Measurements from ENCODE around the gene MSL2.
"Not testable (repeated sequence)": the region's sequence is repeated elsewhere in the genome, so short reads cannot be mapped to it uniquely, and the experiment has no call there.

The MSL2 gene

DNA sequence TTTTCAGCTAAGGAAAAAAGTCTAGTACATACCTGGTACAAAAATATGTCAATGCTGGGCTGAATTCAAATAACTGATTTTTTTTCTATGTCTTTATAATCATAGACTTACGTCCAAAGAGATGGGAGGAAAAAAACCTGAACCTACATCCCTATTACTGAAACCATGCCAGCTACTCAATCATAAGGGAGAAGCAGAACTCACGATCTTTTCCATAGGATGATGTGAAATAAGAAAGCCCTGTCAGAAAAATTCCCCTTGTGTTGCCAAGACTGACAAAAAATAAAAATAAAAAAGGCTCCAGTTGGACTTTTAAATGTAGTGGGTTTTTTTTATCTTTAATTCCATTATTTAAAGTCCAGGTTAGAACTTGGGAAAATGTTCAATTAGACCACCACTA is 3.3 kb downstream of the MSL2 start:
- in situ Hi-C loops (cut with MboI; ENCODE audit: low sequenced_read_pairs): no loop called here

- in situ Hi-C loops (cut with MboI; ENCODE audit: low sequenced_read_pairs): not testable (repeated sequence)
These were observed 3.9 kb downstream of the MSL2 start for GRCh38 chr3:136192195-136192594.

- in situ Hi-C loops (cut with MboI; ENCODE audit: low sequenced_read_pairs): no loop called here
These were observed 6.1 kb downstream of the MSL2 start for GRCh38 chr3:136189859-136190617.

- in situ Hi-C loops (cut with MboI; ENCODE audit: low sequenced_read_pairs): no loop called here
These were observed 7.1 kb downstream of the MSL2 start for GRCh38 chr3:136189043-136189442.

GRCh38 chr3:136187868-136188267 is 8.3 kb downstream of the MSL2 start:
- in situ Hi-C loops (cut with MboI; ENCODE audit: low sequenced_read_pairs): no loop called here

DNA sequence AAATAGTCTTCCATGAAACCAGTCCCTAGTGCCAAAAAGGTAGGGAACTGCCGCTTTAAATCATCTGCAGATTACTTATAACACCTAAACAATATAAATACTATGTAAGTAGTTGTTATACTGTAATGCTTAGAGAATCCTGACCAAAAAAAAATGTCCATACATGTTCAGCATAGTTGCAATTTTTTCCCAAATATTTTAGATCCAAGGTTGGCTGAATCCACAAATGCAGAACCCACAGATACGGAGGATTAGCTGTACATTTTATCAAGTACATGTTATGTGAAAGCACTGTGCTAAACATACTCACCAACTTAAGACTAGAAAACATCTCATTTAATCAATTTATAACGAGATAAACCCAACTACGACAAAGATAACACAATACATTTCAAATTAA is 9.3 kb downstream of the MSL2 start:
- in situ Hi-C loops (cut with MboI; ENCODE audit: low sequenced_read_pairs): no loop called here

DNA sequence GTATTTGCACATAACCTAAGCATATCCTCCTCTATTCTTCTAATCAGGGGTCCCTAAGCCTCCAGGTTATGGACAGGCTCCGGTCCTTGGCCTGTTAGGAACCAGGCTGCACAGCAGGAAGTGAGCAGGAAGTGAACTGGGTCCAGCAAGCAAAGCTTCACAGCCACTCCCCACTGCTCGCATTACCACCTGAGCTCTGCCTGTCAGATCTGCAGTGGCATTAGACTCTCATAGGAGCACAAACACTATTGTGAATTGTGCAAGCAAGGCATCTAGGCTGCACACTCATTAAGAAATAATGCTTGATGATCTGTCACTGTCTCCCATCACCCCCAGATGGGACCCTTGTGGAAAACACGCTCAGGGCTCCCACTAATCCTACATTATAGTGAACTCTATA is 9.8 kb downstream of the MSL2 start:
- in situ Hi-C loops (cut with MboI; ENCODE audit: low sequenced_read_pairs): no loop called here

DNA sequence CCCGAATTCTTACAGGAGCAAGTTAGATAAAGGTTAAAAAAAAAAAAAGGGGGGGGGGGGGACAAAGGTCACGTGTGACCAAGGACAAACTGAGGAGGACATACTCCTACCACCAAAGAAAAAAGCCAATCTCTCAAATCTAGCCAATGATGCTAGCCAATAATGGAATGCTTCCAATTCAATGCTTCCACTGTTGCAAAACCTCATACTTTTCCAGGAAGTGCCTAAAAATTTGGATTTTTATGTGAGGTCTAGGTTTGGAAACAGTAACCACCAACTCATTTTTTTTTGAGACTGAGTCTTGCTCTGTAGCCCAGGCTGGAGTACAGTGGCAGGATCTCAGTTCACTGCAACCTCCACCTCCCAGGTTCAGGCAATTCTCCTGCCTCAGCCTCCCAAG is 11.4 kb downstream of the MSL2 start:
- in situ Hi-C loops (cut with MboI; ENCODE audit: low sequenced_read_pairs): no loop called here

DNA sequence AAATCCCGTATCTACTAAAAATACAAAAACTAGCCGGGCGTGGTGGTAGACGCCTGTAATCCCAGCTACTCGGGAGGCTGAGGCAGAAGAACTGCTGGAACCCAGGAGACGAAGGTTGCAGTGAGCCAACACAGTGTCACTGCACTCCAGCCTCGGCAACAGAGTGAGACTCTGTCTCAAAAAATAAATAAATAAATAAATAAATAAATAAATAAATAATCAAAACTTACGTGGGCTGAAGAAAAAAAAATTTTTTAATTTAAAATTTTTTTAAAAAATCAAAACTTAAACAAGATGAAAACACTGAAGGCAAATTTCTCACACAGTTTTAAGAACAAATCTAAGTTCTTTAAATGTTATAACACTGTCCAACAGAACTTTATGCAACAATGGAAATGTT is 14.4 kb downstream of the MSL2 start:
- in situ Hi-C loops (cut with MboI; ENCODE audit: low sequenced_read_pairs): no loop called here

- in situ Hi-C loops (cut with MboI; ENCODE audit: low sequenced_read_pairs): no loop called here
These were observed 18.3 kb downstream of the MSL2 start for GRCh38 chr3:136177876-136178275.

DNA sequence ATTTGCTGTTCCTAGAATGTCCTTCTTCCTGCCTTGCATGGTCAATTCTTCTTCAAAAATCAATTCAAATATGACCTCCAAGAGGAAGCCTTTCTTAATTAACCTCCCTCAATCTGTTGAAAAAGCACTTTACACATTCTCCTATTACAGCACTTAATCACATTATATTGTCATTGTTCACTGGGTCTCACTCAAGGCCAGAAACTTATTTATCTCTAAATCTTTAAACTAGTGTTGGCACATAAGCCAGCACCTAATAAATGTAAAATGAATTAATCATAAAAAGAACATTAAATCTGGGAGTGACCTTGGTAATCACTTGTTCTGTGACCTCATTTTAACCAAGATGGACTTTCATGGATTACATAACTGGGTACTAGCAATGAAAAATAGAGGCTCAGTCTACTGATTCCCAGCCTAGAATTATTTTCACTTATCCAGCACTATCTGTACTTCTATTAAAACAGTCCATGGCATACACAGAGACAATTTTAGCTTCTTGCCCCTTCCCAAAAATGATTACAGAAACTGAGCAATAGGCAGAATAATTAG is 22.1 kb downstream of the MSL2 start:
- in situ Hi-C loops (cut with MboI; ENCODE audit: low sequenced_read_pairs): no loop called here

DNA sequence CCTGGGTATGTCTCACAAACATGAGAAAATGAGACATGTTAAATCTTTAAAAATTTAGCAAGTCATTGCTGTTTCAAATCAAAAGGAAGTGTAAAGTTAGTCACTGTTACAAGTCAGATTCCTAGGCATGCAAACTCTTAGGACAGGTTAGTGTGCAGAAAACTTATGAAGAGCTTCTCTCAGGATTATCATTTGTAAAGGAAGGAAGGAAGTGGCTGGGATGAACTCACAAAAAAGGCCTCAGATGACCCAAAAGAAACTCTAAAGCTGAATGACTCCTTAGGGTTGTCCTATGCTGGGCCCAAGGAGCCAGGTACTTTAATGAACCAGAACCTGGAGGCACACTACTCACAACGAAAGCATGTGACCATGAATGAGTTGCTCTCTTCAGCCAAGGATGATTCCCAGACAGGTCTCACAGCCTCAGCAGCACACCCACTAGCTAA is 25.0 kb downstream of the MSL2 start:
- in situ Hi-C loops (cut with MboI; ENCODE audit: low sequenced_read_pairs): no loop called here

DNA sequence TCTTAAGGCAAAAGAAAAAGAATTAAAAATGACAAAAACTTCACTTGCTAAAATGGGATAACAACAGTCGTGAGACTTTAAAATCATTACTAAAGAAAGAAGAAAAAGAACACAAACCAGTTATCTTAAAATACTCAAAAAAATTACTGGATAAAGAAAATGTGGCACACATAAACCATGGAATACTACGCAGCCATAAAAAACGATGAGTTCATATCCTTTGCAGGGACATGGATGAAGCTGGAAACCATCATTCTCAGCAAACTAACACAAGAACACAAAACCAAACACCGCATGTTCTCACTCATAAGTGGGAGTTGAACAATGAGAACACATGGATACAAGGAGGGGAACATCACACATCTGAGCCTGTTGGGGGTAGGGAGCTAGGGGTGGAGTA is 27.9 kb downstream of the MSL2 start:
- in situ Hi-C loops (cut with MboI; ENCODE audit: low sequenced_read_pairs): not testable (repeated sequence)

GRCh38 chr3:136166507-136166906 is 29.6 kb downstream of the MSL2 start:
- in situ Hi-C loops (cut with MboI; ENCODE audit: low sequenced_read_pairs): no loop called here

DNA sequence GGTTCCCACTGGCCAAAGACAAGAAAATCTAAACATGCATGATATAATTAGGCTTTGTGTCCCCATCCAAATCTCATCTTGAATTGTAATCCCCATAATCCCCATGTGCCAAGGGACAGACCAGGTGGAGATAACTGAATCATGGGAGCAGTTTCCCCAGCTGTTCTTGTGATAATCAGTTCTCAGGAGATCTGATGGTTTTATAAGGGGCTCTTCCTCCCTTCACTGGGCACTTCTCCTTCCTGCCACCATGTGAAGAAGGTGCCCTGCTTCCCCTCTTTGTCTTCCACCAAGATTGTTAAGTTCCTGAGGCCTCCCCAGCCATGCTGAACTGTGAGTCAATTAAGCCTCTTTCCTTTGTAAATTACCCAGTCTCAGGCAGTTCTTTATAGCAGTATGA is 32.5 kb downstream of the MSL2 start:
- in situ Hi-C loops (cut with MboI; ENCODE audit: low sequenced_read_pairs): not testable (repeated sequence)

- in situ Hi-C loops (cut with MboI; ENCODE audit: low sequenced_read_pairs): no loop called here
These were observed 33.8 kb downstream of the MSL2 start for GRCh38 chr3:136162322-136162721.

DNA sequence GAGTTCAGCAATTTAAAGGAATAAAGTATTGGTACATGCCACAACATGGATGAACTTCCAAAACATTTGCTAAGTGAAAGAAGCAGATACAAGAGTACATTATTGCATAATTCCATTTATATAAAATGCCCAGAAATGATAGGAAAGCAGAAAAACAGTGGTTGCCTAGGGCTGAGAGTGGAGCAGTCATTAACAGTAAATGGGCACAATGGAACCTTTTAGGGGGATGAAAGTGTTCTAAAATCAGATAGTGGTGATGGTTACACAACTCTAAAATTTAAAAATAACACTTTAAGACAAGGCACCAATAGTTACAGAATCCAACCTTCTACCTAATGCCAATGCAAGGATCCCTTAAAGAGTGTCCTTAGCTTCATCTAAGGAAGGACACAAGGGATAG is 34.6 kb downstream of the MSL2 start:
- in situ Hi-C loops (cut with MboI; ENCODE audit: low sequenced_read_pairs): no loop called here

GRCh38 chr3:136152963-136153362 is 43.2 kb downstream of the MSL2 start:
- in situ Hi-C loops (cut with MboI; ENCODE audit: low sequenced_read_pairs): no loop called here

GRCh38 chr3:136152176-136152843 is 43.8 kb downstream of the MSL2 start:
- in situ Hi-C loops (cut with MboI; ENCODE audit: low sequenced_read_pairs): no loop called here

- in situ Hi-C loops (cut with MboI; ENCODE audit: low sequenced_read_pairs): no loop called here
These were observed 44.9 kb downstream of the MSL2 start for GRCh38 chr3:136151219-136151618.

DNA sequence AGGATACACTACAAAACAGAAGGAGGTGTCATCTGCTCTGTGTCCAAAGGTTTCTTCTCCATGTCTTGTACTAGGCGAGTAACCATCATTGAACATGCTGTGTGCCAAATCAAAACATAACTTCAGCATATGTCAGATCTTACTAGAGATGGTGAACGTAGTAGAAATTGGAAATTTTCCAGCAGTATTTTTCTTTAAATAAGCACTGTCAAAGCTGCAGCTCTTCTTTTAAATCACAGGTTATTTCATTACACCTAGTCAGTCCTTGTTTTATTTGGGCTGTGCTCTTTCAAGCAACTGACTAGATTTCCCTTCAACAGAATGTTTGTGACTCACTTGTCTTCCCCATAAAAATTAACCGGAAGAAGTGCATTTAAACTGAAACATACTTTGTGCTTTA is 46.5 kb downstream of the MSL2 start:
- in situ Hi-C loops (cut with MboI; ENCODE audit: low sequenced_read_pairs): no loop called here

GRCh38 chr3:136146981-136147729 is 49.0 kb downstream of the MSL2 start:
- in situ Hi-C loops (cut with MboI; ENCODE audit: low sequenced_read_pairs): no loop called here

Measured in hTERT RPE-1 (cell line).